ENCODE data around the gene LYZ.

Gene LYZ

DNA sequence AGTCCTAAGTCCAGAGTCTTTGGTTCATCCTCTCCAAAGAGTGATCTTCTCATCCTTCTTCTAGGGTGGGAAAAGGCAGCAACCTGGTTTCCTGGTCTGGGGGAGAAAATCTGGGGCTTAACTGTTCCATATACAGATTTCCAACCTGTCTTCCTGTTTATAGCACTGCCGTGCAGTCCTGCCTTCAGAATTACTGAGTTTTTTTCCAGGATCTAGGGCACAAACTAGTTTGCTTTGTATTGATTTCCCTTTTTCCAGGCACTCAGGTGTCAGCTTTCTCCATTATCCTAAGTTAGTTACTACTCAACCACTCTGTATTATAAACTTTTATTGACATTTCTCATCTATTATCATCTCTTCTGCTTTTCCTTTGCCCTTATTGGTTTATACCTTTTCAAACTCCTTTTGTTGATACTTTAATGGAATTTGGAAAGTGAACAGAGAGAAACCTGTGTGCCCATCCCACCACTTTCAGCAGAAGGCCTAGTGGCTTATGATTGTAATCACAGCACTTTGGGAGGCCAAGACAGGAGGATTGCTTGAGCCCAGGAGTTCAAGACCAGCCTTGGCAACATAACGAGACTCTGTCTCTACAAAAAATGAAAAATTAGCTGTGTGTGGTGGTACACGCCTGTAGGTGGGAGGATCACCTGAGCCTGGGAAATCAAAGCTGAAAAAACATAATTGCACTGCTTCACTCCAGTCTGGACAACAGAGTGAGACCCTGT lies 4.1 kb upstream of the LYZ start:
- TF ChIP-seq TAF1 (IDR thresholded peaks at IDR 0.05; ENCODE audit: borderline replicate concordance, insufficient read depth, low read length) = no peak

DNA sequence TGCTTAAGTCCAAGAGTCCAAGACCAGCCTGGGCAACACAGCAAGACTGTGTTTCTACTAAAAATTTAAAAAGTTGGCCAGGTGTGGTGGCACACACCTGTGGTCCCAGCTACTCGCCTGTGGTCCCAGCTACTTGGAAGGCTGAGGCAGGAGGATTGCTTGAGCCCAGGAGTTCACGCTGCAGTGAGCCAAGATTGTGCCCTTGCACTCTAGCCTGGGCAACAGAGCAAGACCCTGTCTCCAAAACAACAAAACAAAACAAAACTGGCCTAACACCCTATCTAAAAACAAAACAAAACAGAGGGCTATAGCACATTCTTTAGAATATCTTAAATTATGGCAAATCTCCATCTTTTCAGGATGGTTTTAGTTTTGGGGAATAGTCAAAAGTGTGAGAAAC lies 3.1 kb upstream of the LYZ start:
- TF ChIP-seq, protein P1, sequence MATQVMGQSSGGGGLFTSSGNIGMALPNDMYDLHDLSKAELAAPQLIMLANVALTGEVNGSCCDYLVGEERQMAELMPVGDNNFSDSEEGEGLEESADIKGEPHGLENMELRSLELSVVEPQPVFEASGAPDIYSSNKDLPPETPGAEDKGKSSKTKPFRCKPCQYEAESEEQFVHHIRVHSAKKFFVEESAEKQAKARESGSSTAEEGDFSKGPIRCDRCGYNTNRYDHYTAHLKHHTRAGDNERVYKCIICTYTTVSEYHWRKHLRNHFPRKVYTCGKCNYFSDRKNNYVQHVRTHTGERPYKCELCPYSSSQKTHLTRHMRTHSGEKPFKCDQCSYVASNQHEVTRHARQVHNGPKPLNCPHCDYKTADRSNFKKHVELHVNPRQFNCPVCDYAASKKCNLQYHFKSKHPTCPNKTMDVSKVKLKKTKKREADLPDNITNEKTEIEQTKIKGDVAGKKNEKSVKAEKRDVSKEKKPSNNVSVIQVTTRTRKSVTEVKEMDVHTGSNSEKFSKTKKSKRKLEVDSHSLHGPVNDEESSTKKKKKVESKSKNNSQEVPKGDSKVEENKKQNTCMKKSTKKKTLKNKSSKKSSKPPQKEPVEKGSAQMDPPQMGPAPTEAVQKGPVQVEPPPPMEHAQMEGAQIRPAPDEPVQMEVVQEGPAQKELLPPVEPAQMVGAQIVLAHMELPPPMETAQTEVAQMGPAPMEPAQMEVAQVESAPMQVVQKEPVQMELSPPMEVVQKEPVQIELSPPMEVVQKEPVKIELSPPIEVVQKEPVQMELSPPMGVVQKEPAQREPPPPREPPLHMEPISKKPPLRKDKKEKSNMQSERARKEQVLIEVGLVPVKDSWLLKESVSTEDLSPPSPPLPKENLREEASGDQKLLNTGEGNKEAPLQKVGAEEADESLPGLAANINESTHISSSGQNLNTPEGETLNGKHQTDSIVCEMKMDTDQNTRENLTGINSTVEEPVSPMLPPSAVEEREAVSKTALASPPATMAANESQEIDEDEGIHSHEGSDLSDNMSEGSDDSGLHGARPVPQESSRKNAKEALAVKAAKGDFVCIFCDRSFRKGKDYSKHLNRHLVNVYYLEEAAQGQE (IDR thresholded peaks at IDR 0.05; ENCODE audit: insufficient read depth in 1 of 2, low read depth in 2 of 2, low read length in 2 of 2) = no peak
- TF ChIP-seq POLR2AphosphoS5 (IDR thresholded peaks at IDR 0.05; ENCODE audit: low read depth, low read length) = no peak
- no peak for TF ChIP-seq FOXP2 (optimal IDR thresholded peaks at IDR 0.05; ENCODE audit: borderline replicate concordance, extremely low read depth, extremely low read length, insufficient read depth)

DNA sequence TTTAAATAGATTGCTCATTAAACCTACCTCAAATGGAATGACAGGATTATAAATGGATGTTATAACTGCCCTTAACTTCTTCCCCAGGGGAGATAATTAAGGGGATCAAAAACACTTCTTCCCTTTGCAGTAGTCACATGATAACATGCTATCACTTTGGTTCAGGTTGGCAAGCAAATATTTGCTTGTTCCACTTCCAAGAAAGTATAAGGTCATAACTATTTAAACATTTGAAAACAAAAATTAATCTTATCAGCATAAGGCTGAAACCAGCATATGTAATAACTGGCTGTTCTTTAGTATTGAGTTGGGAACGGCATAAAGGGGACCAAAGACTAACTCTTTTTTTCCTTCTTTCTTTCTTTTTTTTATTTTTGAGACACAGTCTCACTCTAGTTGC lies 2.4 kb upstream of the LYZ start:
- TF ChIP-seq TAF1 (IDR thresholded peaks at IDR 0.05; ENCODE audit: borderline replicate concordance, insufficient read depth, low read length) = no peak
- TF ChIP-seq, protein P1 (IDR thresholded peaks at IDR 0.05; ENCODE audit: insufficient read depth in 1 of 2, low read depth in 2 of 2, low read length in 2 of 2) = no peak
- TF ChIP-seq SIN3A (IDR thresholded peaks at IDR 0.05; ENCODE audit: borderline replicate concordance, insufficient read depth, low read length) = no peak
- TF ChIP-seq POLR2AphosphoS5 (IDR thresholded peaks at IDR 0.05; ENCODE audit: low read depth, low read length) = no peak
- TF ChIP-seq FOXP2 (optimal IDR thresholded peaks at IDR 0.05; ENCODE audit: borderline replicate concordance, extremely low read depth, extremely low read length, insufficient read depth) = no peak

DNA sequence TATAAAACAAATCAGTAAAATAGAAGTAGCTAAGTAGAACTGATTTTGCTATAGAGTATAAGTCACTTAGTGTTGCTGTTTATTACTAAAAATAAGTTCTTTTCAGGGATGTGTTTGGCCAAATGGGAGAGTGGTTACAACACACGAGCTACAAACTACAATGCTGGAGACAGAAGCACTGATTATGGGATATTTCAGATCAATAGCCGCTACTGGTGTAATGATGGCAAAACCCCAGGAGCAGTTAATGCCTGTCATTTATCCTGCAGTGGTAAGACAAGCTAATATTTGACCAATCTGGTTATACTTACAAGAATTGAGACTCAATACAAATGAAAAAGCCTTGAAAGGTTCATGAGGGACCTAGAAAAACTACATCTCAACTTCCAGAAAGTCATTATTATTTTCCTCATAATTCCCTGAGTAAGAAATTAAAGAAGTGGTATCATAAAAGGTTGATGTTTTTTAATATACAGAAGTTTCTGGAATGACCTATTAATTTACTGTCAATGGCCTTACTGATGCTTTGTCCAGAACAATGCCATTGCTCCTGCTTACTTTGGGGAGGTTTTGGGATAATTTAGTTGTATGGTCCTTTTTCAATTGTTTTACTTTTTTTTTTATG lies 1.9 kb downstream of the LYZ start:
- TF ChIP-seq TAF1 (IDR thresholded peaks at IDR 0.05; ENCODE audit: borderline replicate concordance, insufficient read depth, low read length) = no peak
- TF ChIP-seq, protein P1 (IDR thresholded peaks at IDR 0.05; ENCODE audit: insufficient read depth in 1 of 2, low read depth in 2 of 2, low read length in 2 of 2) = no peak
- no peak for TF ChIP-seq SIN3A (IDR thresholded peaks at IDR 0.05; ENCODE audit: borderline replicate concordance, insufficient read depth, low read length)
- TF ChIP-seq POLR2AphosphoS5 (IDR thresholded peaks at IDR 0.05; ENCODE audit: low read depth, low read length) = no peak
- no peak for TF ChIP-seq FOXP2 (optimal IDR thresholded peaks at IDR 0.05; ENCODE audit: borderline replicate concordance, extremely low read depth, extremely low read length, insufficient read depth)

DNA sequence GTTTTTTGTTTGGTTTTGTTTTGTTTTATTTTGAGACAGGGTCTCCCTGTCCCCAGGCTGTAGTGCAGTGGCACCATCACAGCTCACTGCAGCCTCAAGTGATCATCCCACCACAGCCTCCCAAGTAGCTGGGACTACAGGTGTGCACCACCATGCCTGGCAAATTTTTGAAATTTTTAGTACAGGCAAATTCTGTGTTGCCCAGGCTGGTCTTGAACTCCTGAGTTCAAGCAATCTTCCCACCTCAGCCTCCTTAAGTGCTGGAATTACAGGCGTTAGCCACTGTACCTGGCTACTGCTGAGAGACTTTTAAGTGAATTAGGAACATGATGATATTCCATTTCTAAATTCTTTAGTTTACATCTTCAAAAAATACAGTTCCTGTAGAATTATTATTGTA lies 2.6 kb downstream of the LYZ start:
- TF ChIP-seq TAF1 (IDR thresholded peaks at IDR 0.05; ENCODE audit: borderline replicate concordance, insufficient read depth, low read length) (no peak), POLR2AphosphoS5 (IDR thresholded peaks at IDR 0.05; ENCODE audit: low read depth, low read length) (no peak), SIN3A (IDR thresholded peaks at IDR 0.05; ENCODE audit: borderline replicate concordance, insufficient read depth, low read length) (no peak), FOXP2 (optimal IDR thresholded peaks at IDR 0.05; ENCODE audit: borderline replicate concordance, extremely low read depth, extremely low read length, insufficient read depth) (no peak)
- TF ChIP-seq, protein P1 (IDR thresholded peaks at IDR 0.05; ENCODE audit: insufficient read depth in 1 of 2, low read depth in 2 of 2, low read length in 2 of 2) = no peak

Data from PFSK-1 (cell line).